GM23338 (cell line): ENCODE data around the gene POLD4. TPM values are rescaled to one million over a fixed set of nuclear protein-coding genes. Genes with fewer than 3 reads are reported as not detected.

Source experiments
- ATAC-seq: fragments of 200-7000 bp; cut with Tn5 transposase; 3 replicates; pipeline ENCODE4 v1.9.1; 2020
- DNase-seq: peaks from one replicate; pipeline ENCODE4 v3.0.0-alpha.2; 2015; ENCODE audit warnings: low spot score
- H2AFZ ChIP-seq: fragments of 200-600 bp; sonication (generic); 2 replicates; pipeline ENCODE4 v1.8.0; 2016; ENCODE audit warnings: antibody characterized with exemption, mild to moderate bottlenecking, moderate library complexity
- H3F3A ChIP-seq: fragments of 200-600 bp; sonication (generic); replicated peaks from 2 replicates; pipeline ENCODE4 v1.8.0; 2017; ENCODE audit warnings: antibody characterized with exemption, mixed run types, low read depth
- H3K27ac ChIP-seq: fragments of 200-600 bp; sonication (generic); 2 replicates; pipeline ENCODE4 v1.6.1; 2016; ENCODE audit warnings: low read depth
- H3K27me3 ChIP-seq: fragments of 200-600 bp; sonication (generic); 2 replicates; pipeline ENCODE4 v1.8.0; 2016; ENCODE audit warnings: mild to moderate bottlenecking, mixed run types, moderate library complexity; ENCODE audit not compliant: insufficient read depth
- H3K36me3 ChIP-seq: fragments of 200-600 bp; sonication (generic); 2 replicates; pipeline ENCODE4 v1.8.0; 2016; ENCODE audit warnings: mild to moderate bottlenecking; ENCODE audit not compliant: insufficient read depth
- H3K4me1 ChIP-seq: fragments of 200-600 bp; sonication (generic); 2 replicates; pipeline ENCODE4 v1.8.0; 2016; ENCODE audit warnings: mild to moderate bottlenecking, moderate library complexity; ENCODE audit not compliant: insufficient read depth
- H3K4me2 ChIP-seq: fragments of 200-600 bp; sonication (generic); 2 replicates; pipeline ENCODE4 v1.7.1; 2017; ENCODE audit warnings: mixed run types
- H3K4me3 ChIP-seq: fragments of 200-600 bp; sonication (generic); 2 replicates; pipeline ENCODE4 v1.6.1; 2016; ENCODE audit warnings: mixed run types
- H3K79me2 ChIP-seq: fragments of 200-600 bp; sonication (generic); replicated peaks from 2 replicates; pipeline ENCODE4 v1.8.0; 2017; ENCODE audit warnings: mild to moderate bottlenecking; ENCODE audit not compliant: insufficient read depth
- H3K9me2 ChIP-seq: fragments of 200-600 bp; sonication (generic); 2 replicates; pipeline ENCODE4 v1.8.0; 2017; ENCODE audit not compliant: insufficient read depth
- H4K20me1 ChIP-seq: fragments of 200-600 bp; sonication (generic); replicated peaks from 2 replicates; pipeline ENCODE4 v1.8.0; 2017; ENCODE audit warnings: mild to moderate bottlenecking; ENCODE audit not compliant: insufficient read depth
- H3K27ac Mint-ChIP-seq: 2 replicates; pipeline ENCODE4 v1.8.0; 2020; ENCODE audit warnings: inconsistent platforms, mild to moderate bottlenecking, moderate library complexity, mixed read lengths
- H3K27me3 Mint-ChIP-seq: 3 replicates; pipeline ENCODE4 v1.8.0; 2022; ENCODE audit warnings: low read depth, mild to moderate bottlenecking, moderate library complexity, mixed read lengths, inconsistent platforms; ENCODE audit not compliant: insufficient read depth, poor library complexity
- H3K36me3 Mint-ChIP-seq: 3 replicates; pipeline ENCODE4 v1.8.0; 2021; ENCODE audit warnings: low read depth, mild to moderate bottlenecking, inconsistent platforms, moderate library complexity, mixed read lengths
- H3K4me1 Mint-ChIP-seq: 3 replicates; pipeline ENCODE4 v1.8.0; 2020; ENCODE audit warnings: mild to moderate bottlenecking, inconsistent platforms, mixed read lengths
- H3K4me3 Mint-ChIP-seq: 3 replicates; pipeline ENCODE4 v1.8.0; 2021; ENCODE audit warnings: moderate library complexity, mild to moderate bottlenecking, inconsistent platforms, mixed read lengths
- H3K9me3 Mint-ChIP-seq: 3 replicates; pipeline ENCODE4 v1.8.0; 2020; ENCODE audit warnings: moderate library complexity, mild to moderate bottlenecking, inconsistent platforms, mixed read lengths
- CREB1 ChIP-seq: fragments of 250-450 bp; sonication (Bioruptor Pico); IDR thresholded peaks from 2 replicates; pipeline ENCODE4 v1.5.0; 2020; ENCODE audit warnings: low read depth, mild to moderate bottlenecking, moderate library complexity
- CTCF ChIP-seq, 2 experiments: fragments of 200-600 bp in 1 of 2; sonication (generic) in 1 of 2; conservative IDR thresholded peaks; 2 replicates each; pipeline versions ENCODE4 v1.5.1 to v1.6.1; 2016 to 2017; ENCODE audit warnings: antibody characterized with exemption in 2 of 2, low read depth in 2 of 2, mild to moderate bottlenecking in 2 of 2, moderate library complexity in 1 of 2
- EZH2 ChIP-seq: fragments of 200-600 bp; sonication (generic); IDR thresholded peaks from one replicate; pipeline ENCODE4 v1.8.0; 2017; ENCODE audit warnings: antibody characterized with exemption, mild to moderate bottlenecking, low read depth; ENCODE audit not compliant: unreplicated experiment
- EZH2phosphoT487 ChIP-seq: fragments of 200-600 bp; sonication (generic); IDR thresholded peaks from one replicate; pipeline ENCODE4 v1.8.1; 2018; ENCODE audit warnings: antibody characterized with exemption; ENCODE audit not compliant: unreplicated experiment
- NANOG ChIP-seq: IDR thresholded peaks from 2 replicates; pipeline ENCODE4 v1.6.1; 2016; ENCODE audit warnings: antibody characterized with exemption, borderline replicate concordance
- POLR2AphosphoS5 ChIP-seq: IDR thresholded peaks from 2 replicates; pipeline ENCODE4 v1.6.1; 2016; ENCODE audit warnings: antibody characterized with exemption, low read depth
- STAT1 ChIP-seq: IDR thresholded peaks from one replicate; pipeline ENCODE4 v1.6.1; 2016; ENCODE audit warnings: antibody characterized with exemption; ENCODE audit not compliant: unreplicated experiment
- ZNF114 ChIP-seq: fragments of 250-450 bp; sonication (Bioruptor Pico); IDR thresholded peaks from 2 replicates; pipeline ENCODE4 v1.5.0; 2020; ENCODE audit warnings: mild to moderate bottlenecking, moderate library complexity
- ZNF331 ChIP-seq: fragments of 250-450 bp; sonication (Bioruptor Pico); IDR thresholded peaks from 2 replicates; pipeline ENCODE4 v1.5.0; 2020; ENCODE audit warnings: low read depth, mild to moderate bottlenecking, moderate library complexity
- ZNF462 ChIP-seq: fragments of 250-450 bp; sonication (Bioruptor Pico); IDR thresholded peaks from 2 replicates; pipeline ENCODE4 v1.5.0; 2020; ENCODE audit warnings: mild to moderate bottlenecking, moderate library complexity
- polyA plus RNA-seq: library from polyadenylated mRNA; unstranded; fragments of >200 nt; fragmentation: Nextera tagmentation; extraction: Ambion mirVana; gene quantifications from 2 replicates; pipeline ENCODE4 v1.2.1, GENCODE V29; 2016
- total RNA-seq: library from RNA; depleted of rRNA; stranded (reverse); fragments of >200 nt; shearing (Covaris generic); gene quantifications from 2 replicates; pipeline ENCODE4 v1.2.3, GENCODE V29; 2014
- TF ChIP-seq, protein P1 (sequence below): IDR thresholded peaks from one replicate; pipeline ENCODE4 v1.6.1; 2018; ENCODE audit warnings: antibody characterized with exemption; ENCODE audit not compliant: unreplicated experiment

The POLD4 gene
- total and polyA plus RNA-seq, 2 experiments from 2014 or later: 16.2 to 23.0 TPM

DNA sequence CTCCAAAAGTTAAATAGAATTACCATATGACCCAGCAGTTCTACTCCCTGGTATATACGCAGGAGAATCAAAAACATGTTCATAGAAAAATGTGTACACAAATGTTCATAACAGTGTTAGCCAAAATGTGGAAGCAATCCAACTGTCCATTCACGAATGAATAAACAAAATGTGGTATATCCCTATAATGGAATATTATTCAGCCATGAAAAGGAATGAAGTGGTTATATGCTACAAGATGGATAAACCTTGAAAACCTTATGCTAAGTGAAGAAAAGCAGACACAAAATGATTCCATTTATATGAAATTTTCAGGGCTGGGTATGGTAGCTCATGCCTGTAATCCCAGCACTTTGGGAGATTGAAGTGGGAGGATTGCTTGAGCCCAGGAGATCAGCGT, 16.1 kb downstream of the POLD4 start:
- Histone ChIP-seq H3K4me2 (no peak overlapping the region), H4K20me1 (no peaks in the 10 kb centered on the region), H3K79me2 (no peaks in the 10 kb centered on the region), H3K36me3 (no peaks in the 10 kb centered on the region), H2AFZ (no peak overlapping the region), H3K27me3 (no peaks in the 10 kb centered on the region), H3K4me3 (no peak overlapping the region), H3K4me1 (no peaks in the 10 kb centered on the region), H3F3A (no peaks in the 10 kb centered on the region), H3K9me2 (no peaks in the 10 kb centered on the region), H3K27ac (no peak overlapping the region)
- Mint-ChIP-seq H3K9me3 (peaks cover 4% of the 10 kb centered on the region; the same call in 1 of the 3 replicates), H3K4me3 (no peak overlapping the region), H3K36me3 (no peaks in the 10 kb centered on the region), H3K27me3 (no peaks in the 10 kb centered on the region), H3K27ac (no peak overlapping the region), H3K4me1 (no peaks in the 10 kb centered on the region)
- ATAC-seq: no peak
- no peak for DNase-seq
- TF ChIP-seq, protein P1, sequence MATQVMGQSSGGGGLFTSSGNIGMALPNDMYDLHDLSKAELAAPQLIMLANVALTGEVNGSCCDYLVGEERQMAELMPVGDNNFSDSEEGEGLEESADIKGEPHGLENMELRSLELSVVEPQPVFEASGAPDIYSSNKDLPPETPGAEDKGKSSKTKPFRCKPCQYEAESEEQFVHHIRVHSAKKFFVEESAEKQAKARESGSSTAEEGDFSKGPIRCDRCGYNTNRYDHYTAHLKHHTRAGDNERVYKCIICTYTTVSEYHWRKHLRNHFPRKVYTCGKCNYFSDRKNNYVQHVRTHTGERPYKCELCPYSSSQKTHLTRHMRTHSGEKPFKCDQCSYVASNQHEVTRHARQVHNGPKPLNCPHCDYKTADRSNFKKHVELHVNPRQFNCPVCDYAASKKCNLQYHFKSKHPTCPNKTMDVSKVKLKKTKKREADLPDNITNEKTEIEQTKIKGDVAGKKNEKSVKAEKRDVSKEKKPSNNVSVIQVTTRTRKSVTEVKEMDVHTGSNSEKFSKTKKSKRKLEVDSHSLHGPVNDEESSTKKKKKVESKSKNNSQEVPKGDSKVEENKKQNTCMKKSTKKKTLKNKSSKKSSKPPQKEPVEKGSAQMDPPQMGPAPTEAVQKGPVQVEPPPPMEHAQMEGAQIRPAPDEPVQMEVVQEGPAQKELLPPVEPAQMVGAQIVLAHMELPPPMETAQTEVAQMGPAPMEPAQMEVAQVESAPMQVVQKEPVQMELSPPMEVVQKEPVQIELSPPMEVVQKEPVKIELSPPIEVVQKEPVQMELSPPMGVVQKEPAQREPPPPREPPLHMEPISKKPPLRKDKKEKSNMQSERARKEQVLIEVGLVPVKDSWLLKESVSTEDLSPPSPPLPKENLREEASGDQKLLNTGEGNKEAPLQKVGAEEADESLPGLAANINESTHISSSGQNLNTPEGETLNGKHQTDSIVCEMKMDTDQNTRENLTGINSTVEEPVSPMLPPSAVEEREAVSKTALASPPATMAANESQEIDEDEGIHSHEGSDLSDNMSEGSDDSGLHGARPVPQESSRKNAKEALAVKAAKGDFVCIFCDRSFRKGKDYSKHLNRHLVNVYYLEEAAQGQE: no peak

GRCh38 chr11:67332081-67332691, 21.2 kb downstream of the POLD4 start:
- no peak overlapping the region for H3K4me3 Mint-ChIP-seq
- no peaks in the 10 kb centered on the region for H3K4me1 Mint-ChIP-seq
- no peak overlapping the region for H3K4me3 ChIP-seq
- no peaks in the 10 kb centered on the region for H3K9me2 ChIP-seq
- H3F3A ChIP-seq: no peaks in the 10 kb centered on the region
- H3K79me2 ChIP-seq: no peaks in the 10 kb centered on the region
- ATAC-seq: no peak
- no peaks in the 10 kb centered on the region for H3K27me3 ChIP-seq
- H3K27ac ChIP-seq: no peak overlapping the region
- H3K27ac Mint-ChIP-seq: no peak overlapping the region
- no peaks in the 10 kb centered on the region for H3K4me1 ChIP-seq
- no peak overlapping the region for H3K4me2 ChIP-seq
- no peak overlapping the region for H2AFZ ChIP-seq
- no peaks in the 10 kb centered on the region for H3K36me3 Mint-ChIP-seq
- H3K9me3 Mint-ChIP-seq: no peaks in the 10 kb centered on the region
- DNase-seq: no peak
- H3K36me3 ChIP-seq: no peaks in the 10 kb centered on the region
- peaks cover 2% of the 10 kb centered on the region for H3K27me3 Mint-ChIP-seq
- no peaks in the 10 kb centered on the region for H4K20me1 ChIP-seq
- TF ChIP-seq NANOG (no peak), STAT1 (no peak), EZH2 (no peak), ZNF114 (CRISPR knock-in tag) (no peak), CREB1 (CRISPR knock-in tag) (no peak), ZNF331 (CRISPR knock-in tag) (no peak), CTCF (conservative IDR thresholded peaks at IDR 0.05; ENCODE audit: low read depth in 2 of 2) (no peak), POLR2AphosphoS5 (no peak), EZH2phosphoT487 (no peak), ZNF462 (no peak)
